B cell (primary cell): ENCODE data around the gene ATOSB.

Experiments
- CTCF ChIP-seq: fragments of 200-600 bp; IDR thresholded peaks from one replicate; pipeline ENCODE4 v1.8.0; 2022; ENCODE audit warnings: antibody characterized with exemption, mild to moderate bottlenecking
- EZH2 ChIP-seq: IDR thresholded peaks from 2 replicates; pipeline ENCODE4 v1.6.1; 2012; ENCODE audit warnings: borderline replicate concordance, low read depth, mild to moderate bottlenecking, moderate library complexity, low read length; ENCODE audit not compliant: insufficient read depth, poor library complexity, severe bottlenecking

DNA sequence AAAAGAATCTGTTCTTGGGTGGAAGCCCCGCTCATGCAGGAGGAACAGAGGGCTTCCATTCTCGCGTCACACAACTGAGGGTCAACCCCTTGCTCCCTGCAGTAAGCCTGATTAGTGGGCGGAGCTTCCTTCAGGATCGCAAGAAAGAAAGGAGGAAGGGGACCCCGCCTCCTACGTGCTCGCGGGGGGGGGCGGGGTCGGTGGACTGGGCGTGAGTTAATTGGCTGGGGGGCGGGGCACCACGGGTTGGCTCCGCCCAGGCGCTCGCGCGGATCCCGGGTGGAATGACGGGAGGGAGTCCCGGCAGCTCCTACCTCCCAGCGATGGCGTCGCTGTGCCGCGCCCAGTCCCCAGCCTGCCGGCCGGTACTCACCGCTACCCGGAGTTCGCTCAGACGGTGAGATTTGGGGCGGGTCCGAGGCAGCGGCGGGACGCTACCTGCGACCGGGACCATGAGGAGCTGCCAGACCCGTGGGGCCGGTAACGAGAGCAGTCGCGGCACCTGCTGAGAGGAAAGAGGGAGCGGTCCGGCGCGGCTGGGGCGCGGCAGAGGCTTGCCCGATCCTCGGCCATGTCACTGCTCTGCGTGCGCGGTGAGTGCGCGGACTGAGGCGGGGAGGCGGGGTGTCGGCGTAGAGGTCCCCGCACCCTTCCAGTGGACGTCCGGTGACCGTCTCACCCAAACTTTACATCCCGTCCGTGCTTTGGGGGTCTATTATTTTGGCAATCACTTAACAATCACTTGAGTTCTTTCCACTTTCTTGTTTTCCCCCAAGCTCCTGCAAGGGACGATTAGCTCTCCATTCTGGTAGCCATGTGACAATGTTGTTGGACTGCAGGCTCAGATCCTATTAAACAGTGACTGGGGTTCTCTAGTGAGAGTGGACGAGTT, 46.3 kb upstream of the ATOSB start, which contains the start of gene UNC13B:
- TF ChIP-seq CTCF = no peak
- TF ChIP-seq EZH2 = no peak
